K562 (cell line): ENCODE results near the gene MYO10. TPM values are rescaled to one million over a fixed set of nuclear protein-coding genes. Genes with fewer than 3 reads are reported as not detected.

Experiments
- ATAC-seq: fragments of 200-7000 bp; cut with Tn5 transposase; 3 replicates; pipeline ENCODE4 v1.9.1; 2020; ENCODE audit warnings: moderate library complexity
- BruUV-seq: library from RNA; stranded (reverse); fragments of 400-500 nt; replicated peaks from 2 replicates; lab custom pipeline; 2021; lab: Mats Ljungman, UMichigan
- CTCF ChIA-PET: fragments of 300-600 bp; formaldehyde crosslinking; extraction: SDS; loops from one replicate; lab custom pipeline; 2021; ENCODE audit warnings: low intra/inter-chr PET ratio; lab: Yijun Ruan, JAX
- POLR2A ChIA-PET: fragments of 300-600, 350-650 bp; sonication (Branson Sonifier 250); formaldehyde crosslinking; extraction: SDS; loops from one replicate; lab custom pipeline; 2021; ENCODE audit warnings: antibody characterized with exemption, inconsistent platforms; lab: Yijun Ruan, JAX
- DNase-seq, 4 experiments: peaks; one replicate each; pipeline versions ENCODE4 v3.0.0 to v3.0.0-alpha.2; 2011 to 2018; ENCODE audit warnings: low spot score in 3 of 4, mixed read lengths in 3 of 4; ENCODE audit errors: extremely low read depth in 1 of 4
- FAIRE-seq: peaks from 2 replicates; lab custom pipeline; 2011; peaks lifted over from hg19 to GRCh38; lab: Jason Lieb, UNC
- H2AFZ ChIP-seq: 2 replicates; pipeline ENCODE4 v1.6.0; 2011; ENCODE audit warnings: low read depth, low read length, control low read depth, inconsistent platforms
- H3K27ac ChIP-seq: fragments of 200-600 bp; 3 replicates; pipeline ENCODE4 v1.8.0; 2011; ENCODE audit warnings: low read depth, mild to moderate bottlenecking, control low read depth, inconsistent platforms, low read length, moderate library complexity, mixed read lengths; ENCODE audit errors: extremely low read depth
- H3K27me3 ChIP-seq, 2 experiments: fragments of 300-600 bp in 1 of 2; 2 replicates in 1 of 2; 3 replicates in 1 of 2; pipeline versions ENCODE4 v1.6.0 to v1.8.0; 2011; ENCODE audit warnings: inconsistent platforms in 2 of 2, low read length in 2 of 2, mild to moderate bottlenecking in 1 of 2, mixed read lengths in 1 of 2, moderate library complexity in 1 of 2; ENCODE audit not compliant: control insufficient read depth in 2 of 2, insufficient read depth in 2 of 2
- H3K36me3 ChIP-seq: fragments of 300-600 bp; 3 replicates; pipeline ENCODE4 v1.8.0; 2011; ENCODE audit warnings: mild to moderate bottlenecking, low read length, inconsistent platforms; ENCODE audit not compliant: control insufficient read depth, insufficient read depth
- H3K4me1 ChIP-seq, 2 experiments: fragments of 200-600 bp in 1 of 2; replicated peaks in 1 of 2; 2 replicates in 1 of 2; 3 replicates in 1 of 2; pipeline versions ENCODE4 v1.5.1 to v1.8.0; 2011; ENCODE audit warnings: inconsistent platforms in 2 of 2, low read length in 2 of 2, mild to moderate bottlenecking in 1 of 2, mixed read lengths in 1 of 2, moderate library complexity in 1 of 2; ENCODE audit not compliant: control insufficient read depth in 2 of 2, insufficient read depth in 2 of 2
- H3K4me2 ChIP-seq: 2 replicates; pipeline ENCODE4 v1.6.1; 2011; ENCODE audit warnings: low read length, control low read depth, inconsistent platforms, mixed read lengths; ENCODE audit not compliant: insufficient read depth
- H3K4me3 ChIP-seq: fragments of 200-600 bp; sonication (generic), shearing (Covaris generic); 2 replicates; pipeline ENCODE4 v1.5.1; 2016; ENCODE audit warnings: control low read depth, inconsistent platforms
- H3K79me2 ChIP-seq: fragments of 200-600 bp; 3 replicates; pipeline ENCODE4 v1.8.0; 2011; ENCODE audit warnings: low read length, inconsistent platforms; ENCODE audit not compliant: control insufficient read depth, insufficient read depth
- H3K9ac ChIP-seq, 2 experiments: 2 replicates each; pipeline versions ENCODE4 v1.6.0 to v1.6.1; 2011; ENCODE audit warnings: low read depth in 2 of 2, low read length in 2 of 2, control low read depth in 1 of 2, inconsistent platforms in 1 of 2, mild to moderate bottlenecking in 1 of 2, mixed read lengths in 1 of 2; ENCODE audit not compliant: insufficient read depth in 1 of 2
- H3K9me1 ChIP-seq: one replicate; pipeline ENCODE4 v1.6.0; 2011; ENCODE audit warnings: inconsistent platforms, mild to moderate bottlenecking, low read length, moderate library complexity; ENCODE audit not compliant: control insufficient read depth, insufficient read depth
- H3K9me3 ChIP-seq: replicated peaks from 2 replicates; pipeline ENCODE4 v1.5.1; 2011; ENCODE audit warnings: low read depth, low read length, inconsistent platforms; ENCODE audit not compliant: control insufficient read depth, insufficient read depth
- H4K20me1 ChIP-seq: replicated peaks from 2 replicates; pipeline ENCODE4 v1.6.1; 2011; ENCODE audit warnings: low read length, inconsistent platforms, mixed read lengths; ENCODE audit not compliant: control insufficient read depth, insufficient read depth
- CBX3 ChIP-seq, 2 experiments: IDR thresholded peaks; 1 replicate in 1 of 2; 2 replicates in 1 of 2; pipeline ENCODE4 v1.6.1; 2012; ENCODE audit warnings: inconsistent platforms in 2 of 2, low read length in 2 of 2, borderline replicate concordance in 1 of 2, control low read depth in 1 of 2
- MEIS2 ChIP-seq: fragments of 450-650 bp; IDR thresholded peaks from 2 replicates; pipeline ENCODE4 v1.6.1; 2014; ENCODE audit warnings: mild to moderate bottlenecking; ENCODE audit not compliant: partially characterized antibody
- SPI1 ChIP-seq: IDR thresholded peaks from 2 replicates; pipeline ENCODE4 v1.6.1; 2011; ENCODE audit warnings: low read depth, low read length, control low read depth, borderline replicate concordance
- TEAD1 ChIP-seq, 2 experiments: fragments of 450-650 bp in 1 of 2; sonication (generic) in 1 of 2; formaldehyde crosslinking; IDR thresholded peaks; 2 replicates each; pipeline versions ENCODE4 v1.4.0 to v1.8.0; 2020 to 2022; ENCODE audit warnings: mild to moderate bottlenecking in 2 of 2, missing genetic modification reagents in 1 of 2
- TEAD4 ChIP-seq, 2 experiments: sonication (generic) in 1 of 2; formaldehyde crosslinking in 1 of 2; IDR thresholded peaks; 2 replicates each; pipeline versions ENCODE4 v1.6.1 to v1.8.0; 2012 to 2022; ENCODE audit warnings: borderline replicate concordance in 1 of 2, inconsistent platforms in 1 of 2, low read length in 1 of 2, mild to moderate bottlenecking in 1 of 2, missing genetic modification reagents in 1 of 2
- XRCC5 ChIP-seq: fragments of 200-400 bp; formaldehyde crosslinking; IDR thresholded peaks from 2 replicates; pipeline ENCODE4 v1.6.1; 2017; ENCODE audit warnings: low read depth, mild to moderate bottlenecking, low read length
- ZFPM2 ChIP-seq: fragments of 250-450 bp; sonication (Bioruptor Pico); IDR thresholded peaks from 2 replicates; pipeline ENCODE4 v1.5.1; 2022; ENCODE audit warnings: mild to moderate bottlenecking
- WGBS: fragments of 100-300 bp; shearing (Covaris generic); methylation state at CpG from one replicate; pipeline ENCODE4 v1.1.6; 2016; ENCODE audit warnings: low coverage, mixed read lengths; ENCODE audit not compliant: insufficient coverage; ENCODE audit errors: missing lambda C conversion rate; 5-methylcytosine and 5-hydroxymethylcytosine counted together
- in situ Hi-C: fragments of 300-500 bp; cut with MboI; formaldehyde crosslinking; loops from 4 replicates; pipeline ENCODE4 v1.15.0; 2018; ENCODE audit warnings: inconsistent platforms, mixed read lengths
- intact Hi-C: fragments of 100-400 bp; cut with micrococcal nuclease; formaldehyde crosslinking; loops from 2 replicates; pipeline ENCODE4 v1.14.2; 2022
- polyA plus RNA-seq, 8 experiments: library from polyadenylated mRNA; depleted of rRNA in 4 of 8; stranded (reverse) in 5 of 8; unstranded in 3 of 8; fragments of >200 nt; fragmentation: Nextera tagmentation in 2 of 8; fragmentation: Illumina TruSeq in 1 of 8; extraction: Ambion mirVana in 2 of 8; extraction: Trizol in 1 of 8; gene quantifications; 2 replicates each; pipeline versions ENCODE4 v1.2.1 to v1.2.3, GENCODE V29; 2011 to 2014; ENCODE audit warnings: inconsistent platforms in 1 of 8, missing spikeins in 1 of 8
- total RNA-seq, 7 experiments: library from RNA; depleted of rRNA in 6 of 7; stranded (reverse); fragments of >200 nt in 6 of 7; fragmentation: Illumina TruSeq in 2 of 7; extraction: Trizol in 2 of 7; gene quantifications; 2 replicates each; pipeline versions ENCODE4 v1.2.1 to v1.2.3, GENCODE V29; 2011 to 2021; ENCODE audit warnings: low replicate concordance in 1 of 7
- TF ChIP-seq, protein P1 (sequence below): fragments of 450-650 bp; IDR thresholded peaks from 2 replicates; pipeline ENCODE4 v1.6.1; 2016
- TF ChIP-seq, protein P2 (sequence below), 2 experiments: IDR thresholded peaks in 1 of 2; conservative IDR thresholded peaks in 1 of 2; 2 replicates each; pipeline ENCODE4 v1.6.1; 2016; ENCODE audit warnings: low read depth in 2 of 2, mild to moderate bottlenecking in 1 of 2, missing compliant biosample characterization in 1 of 2, missing genetic modification characterization in 1 of 2, moderate library complexity in 1 of 2

The MYO10 gene
- total and polyA plus RNA-seq, 9 of the 15 experiments (the other 6 are each of a cell fraction or from before 2014, with no cell fraction given): 0.04 to 0.24 TPM; not detected in 7

DNA sequence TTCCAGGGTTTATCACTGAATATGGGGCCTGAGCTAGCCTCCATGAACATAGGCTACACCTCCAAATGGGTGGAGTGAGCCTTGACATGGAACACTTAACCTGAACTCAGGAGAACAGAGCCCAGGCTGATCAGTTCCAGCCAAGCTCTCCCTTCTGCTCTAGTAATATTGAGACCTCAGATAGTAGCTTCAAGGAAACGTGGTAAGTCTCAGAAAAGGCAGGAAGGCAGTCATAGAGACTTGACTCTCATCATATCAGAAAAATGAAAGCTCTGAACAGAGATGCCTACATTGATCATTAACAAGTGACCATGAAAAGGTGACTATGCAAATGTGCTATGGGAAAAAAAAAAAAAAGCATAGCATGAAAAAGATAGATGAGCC, 40.5 kb upstream of the MYO10 start:
- no peak overlapping the region for H3K27ac ChIP-seq
- DNase-seq (no peak), ATAC-seq (no peak), FAIRE-seq (no peak)
- peaks cover 2 to 4% of the 10 kb centered on the region in 2 experiments; a peak in 3 of 5 replicates for H3K27me3 ChIP-seq
- no peaks in the 10 kb centered on the region for H3K9me3 ChIP-seq
- no peaks in the 10 kb centered on the region for H4K20me1 ChIP-seq
- no TSS peak for BruUV-seq
- no peaks in the 10 kb centered on the region for H3K9me1 ChIP-seq
- intact Hi-C loops: no loop called here
- no peaks in the 10 kb centered on the region for H3K79me2 ChIP-seq
- H3K9ac ChIP-seq: no peak overlapping the region
- CTCF ChIA-PET: no interaction called here
- TF ChIP-seq ZFPM2 (CRISPR knock-in tag) (no peak), CBX3 (IDR thresholded peaks at IDR 0.05; ENCODE audit: borderline replicate concordance in 1 of 2, low read length in 2 of 2) (no peak)
- no peak overlapping the region for H3K4me2 ChIP-seq
- in situ Hi-C loops: no loop called here
- WGBS: 0% methylated on average over 1 of the region's 1 CpG
- H2AFZ ChIP-seq: no peak overlapping the region
- POLR2A ChIA-PET: no interaction called here
- no peak overlapping the region for H3K4me3 ChIP-seq
- H3K36me3 ChIP-seq: no peaks in the 10 kb centered on the region
- no peaks in the 10 kb centered on the region for H3K4me1 ChIP-seq

DNA sequence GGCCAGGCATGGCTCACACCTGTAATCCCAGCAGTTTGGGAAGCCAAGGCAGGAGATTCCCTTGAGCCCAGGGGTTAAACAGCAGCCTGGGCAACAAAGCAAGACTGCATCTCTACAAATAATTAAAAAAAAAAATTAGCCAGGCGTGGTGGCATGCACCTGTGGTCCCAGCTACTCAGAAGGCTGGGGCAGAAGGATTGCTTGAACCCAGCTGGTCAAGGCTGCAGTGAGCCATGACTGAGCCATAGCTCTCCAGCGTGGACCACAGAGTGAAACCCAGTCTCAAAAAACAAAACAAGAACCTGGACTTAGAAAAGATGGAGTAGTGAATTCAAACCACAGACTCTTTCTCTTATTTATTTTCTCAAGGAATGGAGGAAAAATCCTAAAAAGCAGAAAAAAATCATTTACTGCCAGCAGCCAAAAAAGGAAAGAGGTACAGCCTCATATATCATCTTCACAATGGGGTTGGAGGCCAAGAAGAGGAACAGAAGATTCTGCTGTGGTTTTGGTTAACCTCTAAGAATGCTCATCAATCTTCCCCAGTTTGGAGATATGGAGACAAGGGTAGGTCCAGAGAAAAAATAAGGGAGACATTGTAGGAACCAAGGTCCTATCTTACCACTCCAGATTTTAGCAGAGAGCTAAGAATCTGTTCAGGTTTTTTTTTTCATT, 40.0 kb upstream of the MYO10 start:
- Histone ChIP-seq H3K4me1 (no peaks in the 10 kb centered on the region), H3K36me3 (no peaks in the 10 kb centered on the region), H3K79me2 (no peaks in the 10 kb centered on the region), H3K4me2 (no peak overlapping the region), H3K9me3 (no peaks in the 10 kb centered on the region), H3K9ac (no peak overlapping the region), H3K27ac (no peak overlapping the region), H3K9me1 (no peaks in the 10 kb centered on the region), H3K4me3 (no peak overlapping the region), H3K27me3 (peaks cover 2 to 10% of the 10 kb centered on the region in 2 experiments; a peak in 3 of 5 replicates), H2AFZ (no peak overlapping the region), H4K20me1 (no peaks in the 10 kb centered on the region)
- WGBS: 0% methylated on average over 2 of the region's 2 CpGs
- DNase-seq (no peak), ATAC-seq (no peak), FAIRE-seq (no peak)
- intact Hi-C loops (no loop called here), in situ Hi-C loops (no loop called here)
- no TSS peak for BruUV-seq
- CTCF ChIA-PET: no interaction called here
- POLR2A ChIA-PET: no interaction called here
- TF ChIP-seq TEAD1 (CRISPR knock-in tag; IDR thresholded peaks at IDR 0.05) (peak in 1 of 2 experiments; percentile 93; a peak in 2 of 4 replicates), SPI1 (0 out of 2 replicates have a peak, but pooled peaks have one; percentile 4), XRCC5 (no peak), TEAD4 (IDR thresholded peaks at IDR 0.05; ENCODE audit: low read length) (peak; percentile 25; the same call in 1 of the 2 replicates), TEAD4 (CRISPR knock-in tag; IDR thresholded peaks at IDR 0.05; ENCODE audit: borderline replicate concordance) (no peak), MEIS2 (peak; percentile 68)
- TF ChIP-seq, protein P1, sequence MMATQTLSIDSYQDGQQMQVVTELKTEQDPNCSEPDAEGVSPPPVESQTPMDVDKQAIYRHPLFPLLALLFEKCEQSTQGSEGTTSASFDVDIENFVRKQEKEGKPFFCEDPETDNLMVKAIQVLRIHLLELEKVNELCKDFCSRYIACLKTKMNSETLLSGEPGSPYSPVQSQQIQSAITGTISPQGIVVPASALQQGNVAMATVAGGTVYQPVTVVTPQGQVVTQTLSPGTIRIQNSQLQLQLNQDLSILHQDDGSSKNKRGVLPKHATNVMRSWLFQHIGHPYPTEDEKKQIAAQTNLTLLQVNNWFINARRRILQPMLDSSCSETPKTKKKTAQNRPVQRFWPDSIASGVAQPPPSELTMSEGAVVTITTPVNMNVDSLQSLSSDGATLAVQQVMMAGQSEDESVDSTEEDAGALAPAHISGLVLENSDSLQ: peak; percentile 32; the same call in 1 of the 2 replicates
- TF ChIP-seq, protein P2, sequence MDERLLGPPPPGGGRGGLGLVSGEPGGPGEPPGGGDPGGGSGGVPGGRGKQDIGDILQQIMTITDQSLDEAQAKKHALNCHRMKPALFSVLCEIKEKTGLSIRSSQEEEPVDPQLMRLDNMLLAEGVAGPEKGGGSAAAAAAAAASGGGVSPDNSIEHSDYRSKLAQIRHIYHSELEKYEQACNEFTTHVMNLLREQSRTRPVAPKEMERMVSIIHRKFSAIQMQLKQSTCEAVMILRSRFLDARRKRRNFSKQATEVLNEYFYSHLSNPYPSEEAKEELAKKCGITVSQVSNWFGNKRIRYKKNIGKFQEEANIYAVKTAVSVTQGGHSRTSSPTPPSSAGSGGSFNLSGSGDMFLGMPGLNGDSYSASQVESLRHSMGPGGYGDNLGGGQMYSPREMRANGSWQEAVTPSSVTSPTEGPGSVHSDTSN (CRISPR knock-in tag; IDR thresholded peaks at IDR 0.05; ENCODE audit: low read depth): no peak
- TF ChIP-seq, protein P2 (tag; conservative IDR thresholded peaks at IDR 0.05; ENCODE audit: low read depth): peak; percentile 41; the same call in 1 of the 2 replicates
